Hepatocyte (in vitro differentiated cells): ENCODE measurements around the gene FRMD4B.

Experiments used
- EZH2 ChIP-seq: fragments of 200-600 bp; sonication (generic); IDR thresholded peaks from 2 replicates; pipeline ENCODE4 v1.6.1; 2016; ENCODE audit warnings: antibody characterized with exemption, mild to moderate bottlenecking, borderline replicate concordance
- EZH2phosphoT487 ChIP-seq: fragments of 200-600 bp; sonication (generic); IDR thresholded peaks from one replicate; pipeline ENCODE4 v1.6.1; 2018; ENCODE audit warnings: antibody characterized with exemption, mild to moderate bottlenecking, low read depth, moderate library complexity; ENCODE audit not compliant: unreplicated experiment, severe bottlenecking
- TF ChIP-seq, protein P1 (sequence below): fragments of 200-600 bp; sonication (generic); IDR thresholded peaks from 2 replicates; pipeline ENCODE4 v1.5.1; 2016; ENCODE audit warnings: antibody characterized with exemption, mild to moderate bottlenecking; ENCODE audit not compliant: poor library complexity

DNA sequence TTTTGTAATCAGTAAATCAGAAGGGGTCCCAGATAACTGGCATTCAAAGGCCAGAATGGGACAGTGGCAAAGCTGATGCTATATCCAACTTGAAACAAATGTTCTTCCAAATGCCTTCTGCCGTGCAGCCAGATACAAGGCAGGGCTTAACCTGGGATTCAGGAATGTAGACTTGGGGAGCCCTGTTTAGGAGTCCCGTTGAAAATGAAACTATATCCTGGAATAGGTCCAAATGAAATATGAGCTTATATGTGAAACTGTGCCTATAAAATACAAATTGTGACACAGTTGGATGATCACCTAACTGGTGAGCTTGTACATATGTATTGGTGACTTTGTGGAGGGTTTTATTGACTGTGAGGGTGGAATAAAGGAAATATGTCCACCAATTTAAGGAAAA, 28.7 kb downstream of the FRMD4B start:
- TF ChIP-seq, protein P1, sequence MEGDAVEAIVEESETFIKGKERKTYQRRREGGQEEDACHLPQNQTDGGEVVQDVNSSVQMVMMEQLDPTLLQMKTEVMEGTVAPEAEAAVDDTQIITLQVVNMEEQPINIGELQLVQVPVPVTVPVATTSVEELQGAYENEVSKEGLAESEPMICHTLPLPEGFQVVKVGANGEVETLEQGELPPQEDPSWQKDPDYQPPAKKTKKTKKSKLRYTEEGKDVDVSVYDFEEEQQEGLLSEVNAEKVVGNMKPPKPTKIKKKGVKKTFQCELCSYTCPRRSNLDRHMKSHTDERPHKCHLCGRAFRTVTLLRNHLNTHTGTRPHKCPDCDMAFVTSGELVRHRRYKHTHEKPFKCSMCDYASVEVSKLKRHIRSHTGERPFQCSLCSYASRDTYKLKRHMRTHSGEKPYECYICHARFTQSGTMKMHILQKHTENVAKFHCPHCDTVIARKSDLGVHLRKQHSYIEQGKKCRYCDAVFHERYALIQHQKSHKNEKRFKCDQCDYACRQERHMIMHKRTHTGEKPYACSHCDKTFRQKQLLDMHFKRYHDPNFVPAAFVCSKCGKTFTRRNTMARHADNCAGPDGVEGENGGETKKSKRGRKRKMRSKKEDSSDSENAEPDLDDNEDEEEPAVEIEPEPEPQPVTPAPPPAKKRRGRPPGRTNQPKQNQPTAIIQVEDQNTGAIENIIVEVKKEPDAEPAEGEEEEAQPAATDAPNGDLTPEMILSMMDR, result no peak
- TF ChIP-seq EZH2phosphoT487 (no peak), EZH2 (no peak)
